Aorta (tissue), 5 donors: Measurements from ENCODE around the gene JPH4. TPM values are rescaled to one million over a fixed set of nuclear protein-coding genes. Genes with fewer than 3 reads are reported as not detected.

Source experiments
- ATAC-seq: fragments of 200-7000 bp; cut with Tn5 transposase; one replicate; pipeline ENCODE4 v1.9.1; 2022; ENCODE audit warnings: moderate library complexity; ENCODE audit not compliant: low FRiP score
- DNase-seq, 2 donors: peaks; one replicate each; pipeline ENCODE4 v3.0.0-alpha.2; 2020
- H3K27ac ChIP-seq, 2 donors: one replicate each; pipeline ENCODE4 v1.5.1; 2013; ENCODE audit warnings: low read length in 2 of 2, mild to moderate bottlenecking in 2 of 2, moderate library complexity in 2 of 2, control low read depth in 1 of 2, inconsistent platforms in 1 of 2, low read depth in 1 of 2
- H3K27me3 ChIP-seq, 2 donors: one replicate each; pipeline ENCODE4 v1.6.1; 2013; ENCODE audit warnings: control low read depth in 1 of 2, low read length in 1 of 2, mild to moderate bottlenecking in 1 of 2, moderate library complexity in 1 of 2; ENCODE audit not compliant: insufficient read depth in 2 of 2, control insufficient read depth in 1 of 2
- H3K36me3 ChIP-seq, 2 donors: one replicate each; pipeline ENCODE4 v1.6.1; 2013; ENCODE audit warnings: control low read depth in 1 of 2, low read length in 1 of 2, mild to moderate bottlenecking in 1 of 2; ENCODE audit not compliant: insufficient read depth in 2 of 2, control insufficient read depth in 1 of 2
- H3K4me1 ChIP-seq, 2 donors: one replicate each; pipeline ENCODE4 v1.6.1; 2013; ENCODE audit warnings: low read length in 2 of 2, control low read depth in 1 of 2, mild to moderate bottlenecking in 1 of 2, moderate library complexity in 1 of 2; ENCODE audit not compliant: insufficient read depth in 2 of 2, control insufficient read depth in 1 of 2
- H3K4me3 ChIP-seq, 2 donors: one replicate each; pipeline ENCODE4 v1.5.1; 2013; ENCODE audit warnings: low read length in 2 of 2, control low read depth in 1 of 2, mild to moderate bottlenecking in 1 of 2
- H3K9me3 ChIP-seq: one replicate; pipeline ENCODE4 v1.6.1; 2013; ENCODE audit warnings: mild to moderate bottlenecking, low read length; ENCODE audit not compliant: control insufficient read depth
- WGBS, 2 donors: extraction: QIAGEN DNeasy Blood & Tissue Kit; methylation state at CpG; one replicate each; pipeline ENCODE4 v1.1.7; 2013; 5-methylcytosine and 5-hydroxymethylcytosine counted together
- intact Hi-C, 2 donors: fragments of 100-400 bp; cut with DNase I; formaldehyde crosslinking; loops; one replicate each; pipeline versions ENCODE4 v1.14.2 to v1.15.0; 2022
- polyA plus RNA-seq, 2 donors: library from polyadenylated mRNA; stranded (reverse); fragments of 200-250 nt; gene quantifications; one replicate each; pipeline ENCODE4 v1.2.3, GENCODE V29; 2013
- total RNA-seq, 2 donors: library from RNA; stranded (reverse); fragmentation: NEBNext Ultra II Directional; extraction: Animal tissue kit (Norgen Biotek cat#: 25700); gene quantifications; one replicate each; pipeline ENCODE4 v1.2.1, GENCODE V29; 2021
- donor health status: healthy with polysubstance abuse.
- donor health status: Bipolar disorder and iron deficiency.
- donor health status: DM: no; HTN: no; CAD: no.
- donor health status: DM: no; HTN: no; CAD: no.
- donor health status: DM: yes; HTN: yes; CAD: no.

JPH4 gene
- total and polyA plus RNA-seq, 4 donors = 0.23 to 1.7 (median 1.5) TPM; not detected in 1

GRCh38 chr14:23568600-23569331 lies 9.8 kb downstream of the JPH4 start:
- Histone ChIP-seq H3K27ac (no peak overlapping the region), H3K4me1 (no peaks in the 10 kb centered on the region), H3K27me3 (no peaks in the 10 kb centered on the region), H3K9me3 (no peaks in the 10 kb centered on the region), H3K36me3 (no peaks in the 10 kb centered on the region), H3K4me3 (no peak overlapping the region)
- ATAC-seq = no peak
- DNase-seq = peak in 1 of 2 donors; percentile 73
- intact Hi-C loops = loop anchor here (10.0 kb wide), 2 partner anchors 244 to 304 kb away; partner anchors contain the start of gene PABPN1 (in 1 of the 2)
- 59% methylated on average over 6 of the region's 6 CpGs for WGBS, 2 donors

- 71 to 78% methylated on average over 2 of the region's 2 CpGs for WGBS, 2 donors
- Histone ChIP-seq H3K9me3 (no peaks in the 10 kb centered on the region), H3K27me3 (no peaks in the 10 kb centered on the region), H3K36me3 (no peaks in the 10 kb centered on the region), H3K4me1 (no peaks in the 10 kb centered on the region), H3K27ac (no peak overlapping the region), H3K4me3 (no peak overlapping the region)
- intact Hi-C loops = loop anchor here (10.0 kb wide), 2 partner anchors 243 to 303 kb away; partner anchors contain the start of gene PABPN1 (in 1 of the 2)
- DNase-seq (no peak), ATAC-seq (no peak)
These were observed 10.5 kb downstream of the JPH4 start for GRCh38 chr14:23568021-23568599.

- Histone ChIP-seq H3K4me3 (peak within 1 kb of the TSS; percentile 14 to 43), H3K27ac (no peak within 1 kb of the TSS), H3K27me3 (no peaks in the 10 kb centered on the region), H3K4me1 (no peaks in the 10 kb centered on the region), H3K9me3 (no peaks in the 10 kb centered on the region), H3K36me3 (no peaks in the 10 kb centered on the region)
- peak; percentile 80 for ATAC-seq
- DNase-seq = peak; percentile 91 to 92
- intact Hi-C loops = loop anchor here (10.0 kb wide), 2 partner anchors 243 to 303 kb away; partner anchors contain the start of gene PABPN1 (in 1 of the 2)
- 3 to 4% methylated on average over 53 of the region's 53 CpGs for WGBS, 2 donors
These were observed 11.2 kb downstream of the JPH4 start, which contains the start of gene AP1G2 for GRCh38 chr14:23567186-23568020. Gene AP1G2 (minus strand): TSS chr14:23567791. CDS start chr14:23567314, 477 bp downstream.

- WGBS, 2 donors = 4 to 8% methylated on average over 5 of the region's 5 CpGs
- H3K36me3 ChIP-seq = no peaks in the 10 kb centered on the region
- no peaks in the 10 kb centered on the region for H3K9me3 ChIP-seq
- peak overlapping the region; percentile 14 to 43 for H3K4me3 ChIP-seq
- intact Hi-C loops = loop anchor here (10.0 kb wide), 2 partner anchors 242 to 302 kb away; partner anchors contain the start of gene PABPN1 (in 1 of the 2)
- DNase-seq (no peak), ATAC-seq (peak; percentile 45)
- no peak overlapping the region for H3K27ac ChIP-seq
- no peaks in the 10 kb centered on the region for H3K27me3 ChIP-seq
- H3K4me1 ChIP-seq = no peaks in the 10 kb centered on the region
These were observed 11.8 kb downstream of the JPH4 start for GRCh38 chr14:23566778-23567185.

- DNase-seq (no peak), ATAC-seq (no peak)
- Histone ChIP-seq H3K9me3 (no peaks in the 10 kb centered on the region), H3K27ac (no peak overlapping the region), H3K4me3 (no peak overlapping the region), H3K4me1 (no peaks in the 10 kb centered on the region), H3K27me3 (no peaks in the 10 kb centered on the region), H3K36me3 (no peaks in the 10 kb centered on the region)
- intact Hi-C loops = loop anchor here (10.0 kb wide), 2 partner anchors 241 to 301 kb away; partner anchors contain the start of gene PABPN1 (in 1 of the 2)
- 90% methylated on average over 10 of the region's 10 CpGs for WGBS, 2 donors
These were observed 12.3 kb downstream of the JPH4 start for GRCh38 chr14:23566112-23566777.

GRCh38 chr14:23565626-23566025 lies 13.0 kb downstream of the JPH4 start:
- H3K27ac ChIP-seq = no peak overlapping the region
- H3K4me1 ChIP-seq = no peaks in the 10 kb centered on the region
- H3K36me3 ChIP-seq = no peaks in the 10 kb centered on the region
- no peak overlapping the region for H3K4me3 ChIP-seq
- H3K27me3 ChIP-seq = no peaks in the 10 kb centered on the region
- no peak for DNase-seq
- no peak for ATAC-seq
- 86 to 89% methylated on average over 11 of the region's 11 CpGs for WGBS, 2 donors
- intact Hi-C loops = loop anchor here (10.0 kb wide), 2 partner anchors 241 to 301 kb away; partner anchors contain the start of gene PABPN1 (in 1 of the 2)
- H3K9me3 ChIP-seq = no peaks in the 10 kb centered on the region

GRCh38 chr14:23564876-23565275 lies 13.7 kb downstream of the JPH4 start:
- no peaks in the 10 kb centered on the region for H3K4me1 ChIP-seq
- no peaks in the 10 kb centered on the region for H3K9me3 ChIP-seq
- no peak for DNase-seq
- 82 to 88% methylated on average over 7 of the region's 7 CpGs for WGBS, 2 donors
- no peaks in the 10 kb centered on the region for H3K36me3 ChIP-seq
- no peak for ATAC-seq
- no peaks in the 10 kb centered on the region for H3K27me3 ChIP-seq
- no peak overlapping the region for H3K4me3 ChIP-seq
- no peak overlapping the region for H3K27ac ChIP-seq
- intact Hi-C loops = loop anchor here (10.0 kb wide), 2 partner anchors 240 to 300 kb away; partner anchors contain the start of gene PABPN1 (in 1 of the 2)
